Activated naive CD8-positive, alpha-beta T cell treated with anti-CD3 and anti-CD28 coated beads for 36 hours (primary cell): ENCODE data around the gene VAPB. TPM values are rescaled to one million over a fixed set of nuclear protein-coding genes. Genes with fewer than 3 reads are reported as not detected.

Experiments used
- DNase-seq: peaks from one replicate; pipeline ENCODE4 v3.0.0; 2021
- H3K27ac Mint-ChIP-seq: one replicate; pipeline ENCODE4 v1.8.0; 2022; ENCODE audit warnings: mild to moderate bottlenecking, moderate library complexity, mixed read lengths
- H3K27me3 Mint-ChIP-seq: one replicate; pipeline ENCODE4 v1.8.0; 2022; ENCODE audit warnings: mild to moderate bottlenecking, mixed read lengths
- H3K36me3 Mint-ChIP-seq: one replicate; pipeline ENCODE4 v1.8.0; 2021; ENCODE audit warnings: mild to moderate bottlenecking, mixed read lengths
- H3K4me1 Mint-ChIP-seq: one replicate; pipeline ENCODE4 v1.8.0; 2021; ENCODE audit warnings: mixed read lengths
- H3K4me3 Mint-ChIP-seq: one replicate; pipeline ENCODE4 v1.8.0; 2022; ENCODE audit warnings: mild to moderate bottlenecking, moderate library complexity, mixed read lengths
- H3K9me3 Mint-ChIP-seq: one replicate; pipeline ENCODE4 v1.8.0; 2022; ENCODE audit warnings: mixed read lengths
- total RNA-seq, 2 experiments: library from RNA; stranded (reverse); gene quantifications; one replicate each; pipeline ENCODE4 v1.2.3, GENCODE V29; 2021

Gene VAPB
- total RNA-seq, 2 experiments from 2014 or later: 38.4 to 40.6 TPM

GRCh38 chr20:58481481-58482021 lies 92.5 kb downstream of the VAPB start:
- DNase-seq: peak; percentile 65
- Mint-ChIP-seq H3K4me1 (peaks cover 4% of the 10 kb centered on the region), H3K9me3 (peaks cover 18% of the 10 kb centered on the region), H3K36me3 (peaks cover 10% of the 10 kb centered on the region), H3K27ac (no peak overlapping the region), H3K4me3 (no peak overlapping the region), H3K27me3 (peaks cover 14% of the 10 kb centered on the region)

- peaks cover 10% of the 10 kb centered on the region for H3K36me3 Mint-ChIP-seq
- peaks cover 4% of the 10 kb centered on the region for H3K4me1 Mint-ChIP-seq
- H3K4me3 Mint-ChIP-seq: no peak overlapping the region
Observed at GRCh38 chr20:58482416-58482815, 93.4 kb downstream of the VAPB start.

GRCh38 chr20:58483051-58483450 lies 94.0 kb downstream of the VAPB start:
- peaks cover 10% of the 10 kb centered on the region for H3K36me3 Mint-ChIP-seq
- H3K4me3 Mint-ChIP-seq: no peak overlapping the region
- no peak for DNase-seq
- peaks cover 14% of the 10 kb centered on the region for H3K27me3 Mint-ChIP-seq
- no peak overlapping the region for H3K27ac Mint-ChIP-seq
- peaks cover 4% of the 10 kb centered on the region for H3K4me1 Mint-ChIP-seq
- H3K9me3 Mint-ChIP-seq: peaks cover 18% of the 10 kb centered on the region

More at GRCh38 chr20:58482416-58482815, 93.4 kb downstream of the VAPB start:
- Mint-ChIP-seq H3K27me3 (peaks cover 14% of the 10 kb centered on the region), H3K9me3 (peaks cover 18% of the 10 kb centered on the region), H3K27ac (no peak overlapping the region)
- DNase-seq: no peak

- Mint-ChIP-seq H3K36me3 (peaks cover 8% of the 10 kb centered on the region), H3K9me3 (peaks cover 16% of the 10 kb centered on the region)
- no peak for DNase-seq
Observed at GRCh38 chr20:58483470-58483869, 94.4 kb downstream of the VAPB start.

GRCh38 chr20:58485393-58485792 lies 96.4 kb downstream of the VAPB start:
- peaks cover 22% of the 10 kb centered on the region for H3K9me3 Mint-ChIP-seq
- no peak for DNase-seq
- H3K4me1 Mint-ChIP-seq: peaks cover 4% of the 10 kb centered on the region
- no peak overlapping the region for H3K27ac Mint-ChIP-seq
- H3K36me3 Mint-ChIP-seq: peaks cover 11% of the 10 kb centered on the region
- H3K27me3 Mint-ChIP-seq: peaks cover 20% of the 10 kb centered on the region
- H3K4me3 Mint-ChIP-seq: no peak overlapping the region

More at GRCh38 chr20:58483470-58483869, 94.4 kb downstream of the VAPB start:
- H3K4me3 Mint-ChIP-seq: no peak overlapping the region
- H3K27ac Mint-ChIP-seq: no peak overlapping the region
- H3K27me3 Mint-ChIP-seq: peaks cover 14% of the 10 kb centered on the region
- H3K4me1 Mint-ChIP-seq: peaks cover 4% of the 10 kb centered on the region

- no peak for DNase-seq
- Mint-ChIP-seq H3K27ac (no peak overlapping the region), H3K4me3 (no peak overlapping the region), H3K9me3 (peaks cover 22% of the 10 kb centered on the region), H3K36me3 (peaks cover 11% of the 10 kb centered on the region), H3K4me1 (peaks cover 4% of the 10 kb centered on the region), H3K27me3 (peaks cover 20% of the 10 kb centered on the region)
Observed at GRCh38 chr20:58486207-58486606, 97.2 kb downstream of the VAPB start.

GRCh38 chr20:58492074-58492718 lies 103.2 kb downstream of the VAPB start:
- Mint-ChIP-seq H3K36me3 (peaks cover 4% of the 10 kb centered on the region), H3K4me1 (no peaks in the 10 kb centered on the region), H3K27ac (no peak overlapping the region), H3K27me3 (peaks cover 8% of the 10 kb centered on the region), H3K4me3 (no peak overlapping the region), H3K9me3 (peaks cover 5% of the 10 kb centered on the region)
- DNase-seq: no peak

- H3K27me3 Mint-ChIP-seq: peaks cover 8% of the 10 kb centered on the region
- no peak overlapping the region for H3K27ac Mint-ChIP-seq
- no peaks in the 10 kb centered on the region for H3K4me1 Mint-ChIP-seq
- H3K9me3 Mint-ChIP-seq: peaks cover 5% of the 10 kb centered on the region
- DNase-seq: no peak
- H3K4me3 Mint-ChIP-seq: no peak overlapping the region
- peaks cover 4% of the 10 kb centered on the region for H3K36me3 Mint-ChIP-seq
Observed at GRCh38 chr20:58492795-58493524, 103.9 kb downstream of the VAPB start.

GRCh38 chr20:58494923-58495622 lies 106.0 kb downstream of the VAPB start:
- Mint-ChIP-seq H3K27me3 (peaks cover 3% of the 10 kb centered on the region), H3K9me3 (no peaks in the 10 kb centered on the region), H3K4me3 (no peak overlapping the region), H3K36me3 (no peaks in the 10 kb centered on the region), H3K4me1 (no peaks in the 10 kb centered on the region), H3K27ac (no peak overlapping the region)
- DNase-seq: no peak

GRCh38 chr20:58495623-58496428 lies 106.8 kb downstream of the VAPB start:
- Mint-ChIP-seq H3K36me3 (no peaks in the 10 kb centered on the region), H3K27ac (no peak overlapping the region)
- no peak for DNase-seq

GRCh38 chr20:58496429-58496769 lies 107.4 kb downstream of the VAPB start:
- H3K27me3 Mint-ChIP-seq: no peaks in the 10 kb centered on the region
- H3K27ac Mint-ChIP-seq: no peak overlapping the region
- H3K9me3 Mint-ChIP-seq: no peaks in the 10 kb centered on the region
- no peak overlapping the region for H3K4me3 Mint-ChIP-seq
- no peaks in the 10 kb centered on the region for H3K4me1 Mint-ChIP-seq
- no peak for DNase-seq
- no peaks in the 10 kb centered on the region for H3K36me3 Mint-ChIP-seq

More at GRCh38 chr20:58495623-58496428, 106.8 kb downstream of the VAPB start:
- no peaks in the 10 kb centered on the region for H3K4me1 Mint-ChIP-seq
- no peaks in the 10 kb centered on the region for H3K27me3 Mint-ChIP-seq
- no peaks in the 10 kb centered on the region for H3K9me3 Mint-ChIP-seq
- no peak overlapping the region for H3K4me3 Mint-ChIP-seq

GRCh38 chr20:58497076-58497641 lies 108.1 kb downstream of the VAPB start:
- H3K27ac Mint-ChIP-seq: no peak overlapping the region

GRCh38 chr20:58497724-58498469 lies 108.9 kb downstream of the VAPB start:
- peaks cover 4% of the 10 kb centered on the region for H3K9me3 Mint-ChIP-seq
- no peak overlapping the region for H3K27ac Mint-ChIP-seq
- no peaks in the 10 kb centered on the region for H3K4me1 Mint-ChIP-seq
- DNase-seq: no peak
- H3K27me3 Mint-ChIP-seq: no peaks in the 10 kb centered on the region
- H3K4me3 Mint-ChIP-seq: no peak overlapping the region
- no peaks in the 10 kb centered on the region for H3K36me3 Mint-ChIP-seq

More at GRCh38 chr20:58497076-58497641, 108.1 kb downstream of the VAPB start:
- no peaks in the 10 kb centered on the region for H3K36me3 Mint-ChIP-seq
- no peak overlapping the region for H3K4me3 Mint-ChIP-seq
- H3K27me3 Mint-ChIP-seq: no peaks in the 10 kb centered on the region
- peaks cover 2% of the 10 kb centered on the region for H3K9me3 Mint-ChIP-seq
- no peak for DNase-seq
- no peaks in the 10 kb centered on the region for H3K4me1 Mint-ChIP-seq
